T-helper 1 cell treated with Interleukin-12 subunit alpha and Interleukin-12 subunit beta and Interleukin-4 antibody, amounts not matched to agents 30 μg/mL and 1 μg/mL, for 36 hours (primary cell): ENCODE measurements around the gene DDHD1.
"Not testable (repeated sequence)": the region's sequence is repeated elsewhere in the genome, so short reads cannot be mapped to it uniquely, and the experiment has no call there.

Source experiments
- H3K27ac Mint-ChIP-seq: one replicate; pipeline ENCODE4 v1.8.0; 2021; ENCODE audit warnings: mild to moderate bottlenecking, mixed read lengths
- H3K27me3 Mint-ChIP-seq: one replicate; pipeline ENCODE4 v1.8.0; 2021; ENCODE audit warnings: low read depth, mixed read lengths
- H3K36me3 Mint-ChIP-seq: one replicate; pipeline ENCODE4 v1.8.0; 2021; ENCODE audit warnings: low read depth, mixed read lengths
- H3K4me1 Mint-ChIP-seq: one replicate; pipeline ENCODE4 v1.8.0; 2021; ENCODE audit warnings: low read depth, mixed read lengths
- H3K4me3 Mint-ChIP-seq: one replicate; pipeline ENCODE4 v1.8.0; 2021; ENCODE audit warnings: mild to moderate bottlenecking, moderate library complexity, mixed read lengths
- H3K9me3 Mint-ChIP-seq: one replicate; pipeline ENCODE4 v1.8.0; 2021; ENCODE audit warnings: mixed read lengths

DDHD1 gene

DNA sequence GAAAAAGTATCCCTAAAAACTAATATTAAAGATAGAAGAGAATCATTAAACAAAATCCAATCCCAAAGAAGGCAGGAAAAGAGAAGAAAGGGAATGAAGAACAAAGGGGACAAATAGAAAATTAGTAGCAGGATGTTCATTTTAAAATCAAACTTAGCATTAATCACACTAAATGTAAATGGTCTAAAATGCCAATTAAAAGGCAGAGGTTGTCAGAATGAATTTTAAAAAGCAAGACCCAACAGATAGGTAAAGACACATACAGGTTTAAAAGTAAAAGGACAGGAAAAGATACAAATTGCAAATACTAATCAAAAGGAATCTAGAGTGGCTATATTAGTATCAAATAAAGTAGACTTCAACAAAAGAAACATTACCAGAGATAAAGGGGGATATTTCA lies 12.5 kb downstream of the DDHD1 start:
- H3K4me3 Mint-ChIP-seq, result no peak overlapping the region
- peaks cover 54% of the 10 kb centered on the region for H3K36me3 Mint-ChIP-seq
- no peaks in the 10 kb centered on the region for H3K27me3 Mint-ChIP-seq
- H3K4me1 Mint-ChIP-seq, result peaks cover 59% of the 10 kb centered on the region
- no peak overlapping the region for H3K27ac Mint-ChIP-seq
- H3K9me3 Mint-ChIP-seq, result peaks cover 46% of the 10 kb centered on the region

DNA sequence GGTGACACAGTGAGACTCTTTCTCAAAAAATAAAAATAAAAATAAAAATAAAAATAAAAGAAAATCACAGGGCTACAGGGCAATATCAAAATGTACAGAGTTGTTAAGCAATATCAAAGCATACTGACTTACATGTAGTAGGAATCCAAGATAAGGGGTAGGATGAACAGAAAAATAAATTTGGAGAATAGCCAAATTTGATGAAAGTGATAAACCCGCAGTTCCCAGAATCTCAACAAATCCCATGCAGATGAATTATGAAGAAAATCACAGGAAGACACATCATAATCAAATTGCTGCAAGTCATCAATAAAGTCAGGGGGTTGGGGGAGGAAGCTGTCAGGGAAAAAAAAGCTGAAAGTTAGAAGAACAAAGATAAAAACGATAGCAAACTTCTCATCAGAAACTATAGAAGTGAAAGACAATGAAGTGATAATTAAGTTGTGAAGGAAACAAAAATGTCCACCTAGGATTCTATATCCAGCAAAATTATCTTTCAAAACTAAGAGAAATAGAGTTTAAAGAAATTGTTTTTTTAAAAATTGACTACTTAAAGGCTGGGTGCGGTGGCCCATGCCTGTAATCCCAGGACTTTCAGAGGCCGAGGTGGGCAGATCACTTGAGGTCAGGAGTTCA lies 15.4 kb downstream of the DDHD1 start:
- peaks cover 39% of the 10 kb centered on the region for H3K9me3 Mint-ChIP-seq
- no peak overlapping the region for H3K4me3 Mint-ChIP-seq
- no peaks in the 10 kb centered on the region for H3K27me3 Mint-ChIP-seq
- peaks cover 41% of the 10 kb centered on the region for H3K4me1 Mint-ChIP-seq
- H3K27ac Mint-ChIP-seq, result peak overlapping the region; percentile 24
- peaks cover 45% of the 10 kb centered on the region for H3K36me3 Mint-ChIP-seq

DNA sequence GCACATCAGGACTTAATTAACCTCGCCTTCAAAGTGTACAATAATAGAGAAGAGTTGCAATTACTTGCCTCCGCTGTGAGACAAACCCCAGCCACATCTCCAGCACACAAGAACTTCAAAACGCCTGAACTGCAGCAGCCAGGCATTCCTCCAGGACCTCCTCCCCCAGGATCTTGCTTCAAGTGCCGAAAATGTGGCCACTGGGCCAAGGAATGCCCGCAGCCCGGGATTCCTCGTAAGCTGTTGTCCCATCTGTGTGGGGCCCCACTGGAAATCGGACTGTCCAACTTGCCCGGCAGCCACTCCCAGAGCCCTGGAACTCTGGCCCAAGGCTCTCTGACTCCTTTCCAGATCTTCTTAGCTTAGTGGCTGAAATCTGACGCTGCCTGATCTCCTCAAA lies 22.6 kb downstream of the DDHD1 start:
- H3K27ac Mint-ChIP-seq, H3K4me3 Mint-ChIP-seq, H3K27me3 Mint-ChIP-seq, H3K9me3 Mint-ChIP-seq, H3K36me3 Mint-ChIP-seq: not testable (repeated sequence)
- H3K4me1 Mint-ChIP-seq, result peaks cover 23% of the 10 kb centered on the region

DNA sequence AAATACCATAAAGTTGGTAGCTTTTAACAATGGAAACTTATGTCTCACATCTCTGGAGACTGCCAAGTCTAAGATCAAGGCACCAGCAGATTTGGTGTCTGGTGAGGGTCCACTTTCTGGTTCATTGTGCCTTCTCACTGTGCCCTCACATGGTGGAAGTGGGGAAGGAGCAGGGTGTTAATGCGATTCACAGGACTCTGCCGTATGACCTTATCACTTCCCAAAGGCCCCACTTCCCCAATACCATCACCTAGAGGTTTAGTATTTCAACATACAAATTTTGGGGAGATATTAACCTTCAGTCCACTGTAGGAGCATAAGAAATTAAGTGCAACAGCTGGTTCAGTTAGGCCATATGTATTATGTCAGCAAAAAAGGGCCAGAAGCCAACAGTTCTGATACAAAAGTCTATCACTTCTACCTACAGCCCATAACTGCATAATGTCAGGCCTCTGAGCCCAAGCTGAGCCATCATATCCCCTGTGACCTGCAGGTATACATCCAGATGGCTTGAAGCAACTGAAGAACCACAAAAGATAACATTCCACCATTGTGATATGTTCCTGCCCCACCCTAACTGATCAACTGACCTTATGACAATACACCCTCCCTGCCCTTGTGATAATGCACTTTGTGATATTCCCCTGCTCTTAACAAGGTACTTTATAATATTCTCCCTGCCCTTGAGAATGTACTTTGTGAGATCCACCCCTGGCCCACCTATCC lies 24.7 kb downstream of the DDHD1 start:
- H3K9me3 Mint-ChIP-seq, result no peaks in the 10 kb centered on the region

DNA sequence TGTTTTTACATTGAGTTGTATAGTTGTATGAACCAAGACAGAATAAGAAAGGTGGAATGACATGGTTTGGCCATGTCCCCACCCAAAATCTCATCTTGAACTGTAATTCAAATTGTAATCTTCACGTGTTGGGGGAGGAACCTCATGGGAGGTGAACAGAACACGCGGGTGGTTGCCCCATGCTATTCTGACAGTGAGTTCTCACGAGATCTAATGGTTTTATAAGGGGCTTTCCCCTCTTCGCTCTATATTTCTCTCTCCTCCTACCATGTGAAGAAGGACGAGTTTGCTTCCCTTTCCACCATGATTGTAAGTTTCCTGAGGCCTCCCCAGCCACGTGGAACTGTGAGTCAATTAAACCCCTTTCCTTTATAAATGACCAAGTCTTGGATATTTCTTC lies 25.3 kb downstream of the DDHD1 start:
- H3K9me3 Mint-ChIP-seq, result no peaks in the 10 kb centered on the region
- no peaks in the 10 kb centered on the region for H3K27me3 Mint-ChIP-seq
- peaks cover 27% of the 10 kb centered on the region for H3K4me1 Mint-ChIP-seq
- H3K4me3 Mint-ChIP-seq, result no peak overlapping the region
- peak overlapping the region; percentile 23 for H3K27ac Mint-ChIP-seq
- peaks cover 13% of the 10 kb centered on the region for H3K36me3 Mint-ChIP-seq

More for the DNA sequence above, 24.7 kb downstream of the DDHD1 start:
- Mint-ChIP-seq H3K27ac (peak overlapping the region; percentile 23), H3K4me3 (no peak overlapping the region), H3K4me1 (peaks cover 25% of the 10 kb centered on the region), H3K36me3 (peaks cover 11% of the 10 kb centered on the region), H3K27me3 (no peaks in the 10 kb centered on the region)

DNA sequence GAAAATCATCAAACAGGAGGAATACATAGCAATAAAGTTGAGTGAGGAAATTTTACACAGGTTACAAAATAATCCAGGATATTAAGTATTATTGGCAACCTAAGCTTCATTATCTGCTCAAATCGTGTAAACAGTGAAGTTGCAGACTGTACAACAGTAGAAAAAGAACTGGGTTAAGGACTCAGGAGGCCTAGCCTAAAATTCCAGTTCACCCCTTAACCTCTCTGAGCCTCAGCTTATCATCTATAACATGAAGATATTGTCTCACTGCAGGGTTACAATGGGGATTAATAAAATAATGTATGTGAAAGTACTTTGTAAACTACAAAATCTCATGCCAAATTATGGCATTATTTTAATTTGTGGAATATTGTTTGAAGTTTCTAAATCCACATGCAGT lies 26.0 kb downstream of the DDHD1 start:
- H3K4me1 Mint-ChIP-seq, result peaks cover 30% of the 10 kb centered on the region
- no peaks in the 10 kb centered on the region for H3K27me3 Mint-ChIP-seq
- peaks cover 16% of the 10 kb centered on the region for H3K36me3 Mint-ChIP-seq
- H3K4me3 Mint-ChIP-seq, result peak overlapping the region; percentile 61
- H3K9me3 Mint-ChIP-seq, result peaks cover 2% of the 10 kb centered on the region
- peak overlapping the region; percentile 77 for H3K27ac Mint-ChIP-seq

DNA sequence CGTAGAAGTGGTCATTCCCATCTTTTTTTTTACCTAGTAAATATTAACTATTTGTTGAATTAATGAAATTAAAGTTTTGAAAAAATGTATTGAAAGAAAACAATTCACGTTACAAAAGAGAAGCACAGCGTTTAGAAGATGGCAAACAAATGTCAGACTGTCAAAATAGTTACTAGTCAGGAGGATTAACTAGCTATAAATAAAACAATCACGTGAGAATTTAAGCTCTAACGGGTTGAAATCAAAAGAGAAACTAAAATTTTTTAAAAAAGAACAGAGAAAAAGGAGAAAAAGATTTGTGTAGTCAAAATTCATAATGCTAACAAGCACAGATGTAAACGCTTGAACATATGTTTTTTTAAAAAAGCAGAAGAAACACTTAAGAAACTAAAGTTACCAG lies 26.4 kb downstream of the DDHD1 start:
- Mint-ChIP-seq H3K27me3 (no peaks in the 10 kb centered on the region), H3K27ac (peak overlapping the region; percentile 77), H3K4me3 (peak overlapping the region; percentile 61), H3K36me3 (peaks cover 21% of the 10 kb centered on the region), H3K9me3 (peaks cover 6% of the 10 kb centered on the region), H3K4me1 (peaks cover 32% of the 10 kb centered on the region)

DNA sequence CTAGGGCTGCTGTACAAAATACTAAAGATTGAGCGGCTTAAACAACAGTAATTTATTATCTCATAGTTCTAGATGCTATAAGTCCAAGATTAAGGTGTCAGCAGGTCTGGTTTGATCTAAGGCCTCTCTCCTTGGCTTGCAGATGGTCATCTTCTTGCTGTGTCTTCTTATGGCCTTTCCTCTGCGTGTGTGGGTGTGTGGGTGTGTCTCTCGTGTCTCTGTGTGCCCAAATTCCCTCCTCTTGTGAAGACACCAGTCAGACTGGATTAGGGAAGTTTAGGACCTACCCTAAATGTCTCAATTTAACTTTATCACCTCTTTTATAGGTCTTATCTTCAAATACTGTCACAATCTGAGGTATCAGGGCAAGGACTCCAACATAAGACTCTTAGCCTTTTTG lies 28.3 kb downstream of the DDHD1 start:
- Mint-ChIP-seq H3K4me1 (peaks cover 42% of the 10 kb centered on the region), H3K4me3 (no peak overlapping the region), H3K27ac (no peak overlapping the region), H3K9me3 (peaks cover 16% of the 10 kb centered on the region), H3K36me3 (peaks cover 34% of the 10 kb centered on the region), H3K27me3 (no peaks in the 10 kb centered on the region)

DNA sequence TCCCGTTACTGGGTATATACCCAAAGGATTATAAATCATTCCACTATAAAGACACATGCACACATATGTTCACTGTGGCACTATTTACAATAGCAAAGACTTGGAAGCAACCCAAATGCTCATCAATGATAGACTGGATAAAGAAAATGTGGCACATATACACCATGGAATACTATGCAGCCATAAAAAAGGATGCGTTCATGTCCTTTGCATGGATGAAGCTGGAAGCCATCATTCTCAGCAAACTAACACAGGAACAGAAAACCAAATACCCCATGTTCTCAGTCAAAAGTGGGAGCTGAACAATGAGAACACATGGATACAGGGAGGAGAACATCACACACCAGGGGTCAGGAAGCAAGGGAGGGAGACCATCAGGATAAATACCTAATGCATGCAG lies 31.7 kb downstream of the DDHD1 start:
- peaks cover 41% of the 10 kb centered on the region for H3K36me3 Mint-ChIP-seq
- not testable (repeated sequence) for H3K4me3 Mint-ChIP-seq, H3K27me3 Mint-ChIP-seq, H3K27ac Mint-ChIP-seq
- H3K9me3 Mint-ChIP-seq, result peaks cover 24% of the 10 kb centered on the region
- peaks cover 54% of the 10 kb centered on the region for H3K4me1 Mint-ChIP-seq

DNA sequence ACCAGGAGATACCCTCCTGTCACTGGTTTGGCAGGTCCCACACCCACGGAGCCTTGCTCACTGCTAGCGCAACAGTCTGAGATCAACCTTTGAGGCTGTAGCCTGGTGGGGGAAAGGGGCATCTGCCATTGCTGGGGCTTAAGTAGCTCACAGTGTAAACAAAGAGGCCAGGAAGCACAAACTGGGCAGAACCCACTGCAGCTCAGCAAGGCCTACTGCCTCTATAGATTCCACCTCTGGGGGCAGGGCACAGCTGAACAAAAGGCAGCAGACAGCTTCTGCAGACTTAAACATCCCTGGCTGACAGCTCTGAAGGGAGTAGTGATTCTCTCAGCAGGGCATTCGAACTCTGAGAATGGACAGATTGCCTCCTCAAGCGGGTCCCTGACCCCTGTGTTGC lies 35.6 kb downstream of the DDHD1 start:
- H3K4me3 Mint-ChIP-seq, H3K27ac Mint-ChIP-seq, H3K27me3 Mint-ChIP-seq: not testable (repeated sequence)
- Mint-ChIP-seq H3K36me3 (peaks cover 54% of the 10 kb centered on the region), H3K9me3 (peaks cover 33% of the 10 kb centered on the region), H3K4me1 (peaks cover 69% of the 10 kb centered on the region)

DNA sequence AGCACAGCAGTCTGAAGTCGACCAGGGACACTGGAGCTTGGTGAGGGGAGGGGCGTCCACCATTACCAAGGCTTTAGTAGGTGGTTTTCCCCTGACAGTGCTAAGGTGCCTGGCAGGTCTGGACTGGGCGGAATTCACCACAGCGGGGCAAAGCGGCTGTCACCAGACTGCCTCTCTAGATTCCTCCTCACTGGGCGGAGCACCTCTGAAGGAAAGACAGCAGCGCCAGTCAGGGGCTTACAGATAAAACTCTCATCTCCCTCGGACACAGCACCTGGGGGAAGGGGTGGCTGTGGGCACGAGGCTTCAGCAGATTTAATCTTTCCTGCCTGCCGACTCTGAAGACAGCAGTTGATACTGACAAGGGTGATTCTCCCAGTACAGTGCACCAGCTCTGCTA lies 39.1 kb downstream of the DDHD1 start:
- Mint-ChIP-seq H3K36me3 (peaks cover 28% of the 10 kb centered on the region), H3K27me3 (no peaks in the 10 kb centered on the region), H3K9me3 (peaks cover 17% of the 10 kb centered on the region), H3K4me3 (no peak overlapping the region), H3K4me1 (peaks cover 52% of the 10 kb centered on the region), H3K27ac (no peak overlapping the region)

DNA sequence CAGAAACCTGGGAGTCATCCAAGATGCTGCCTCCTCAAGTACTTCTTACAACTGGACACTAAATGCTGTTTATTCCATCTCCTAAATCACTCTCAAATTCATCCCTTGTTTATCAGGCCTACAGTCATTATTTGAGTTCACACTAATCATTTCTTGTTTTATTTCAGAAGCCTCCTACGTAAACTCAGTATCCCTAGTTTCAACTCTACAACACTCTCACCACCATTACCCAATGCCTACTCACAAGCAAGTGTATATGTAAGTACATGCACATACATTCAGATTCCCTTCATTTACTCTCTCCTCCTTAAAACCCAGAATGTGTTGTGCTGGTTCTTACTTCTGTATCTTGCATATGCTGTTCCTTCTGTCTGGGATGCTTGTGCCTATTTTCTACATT lies 43.0 kb downstream of the DDHD1 start:
- Mint-ChIP-seq H3K4me3 (no peak overlapping the region), H3K36me3 (peaks cover 16% of the 10 kb centered on the region), H3K4me1 (peaks cover 37% of the 10 kb centered on the region), H3K27me3 (no peaks in the 10 kb centered on the region), H3K9me3 (peaks cover 7% of the 10 kb centered on the region), H3K27ac (no peak overlapping the region)

DNA sequence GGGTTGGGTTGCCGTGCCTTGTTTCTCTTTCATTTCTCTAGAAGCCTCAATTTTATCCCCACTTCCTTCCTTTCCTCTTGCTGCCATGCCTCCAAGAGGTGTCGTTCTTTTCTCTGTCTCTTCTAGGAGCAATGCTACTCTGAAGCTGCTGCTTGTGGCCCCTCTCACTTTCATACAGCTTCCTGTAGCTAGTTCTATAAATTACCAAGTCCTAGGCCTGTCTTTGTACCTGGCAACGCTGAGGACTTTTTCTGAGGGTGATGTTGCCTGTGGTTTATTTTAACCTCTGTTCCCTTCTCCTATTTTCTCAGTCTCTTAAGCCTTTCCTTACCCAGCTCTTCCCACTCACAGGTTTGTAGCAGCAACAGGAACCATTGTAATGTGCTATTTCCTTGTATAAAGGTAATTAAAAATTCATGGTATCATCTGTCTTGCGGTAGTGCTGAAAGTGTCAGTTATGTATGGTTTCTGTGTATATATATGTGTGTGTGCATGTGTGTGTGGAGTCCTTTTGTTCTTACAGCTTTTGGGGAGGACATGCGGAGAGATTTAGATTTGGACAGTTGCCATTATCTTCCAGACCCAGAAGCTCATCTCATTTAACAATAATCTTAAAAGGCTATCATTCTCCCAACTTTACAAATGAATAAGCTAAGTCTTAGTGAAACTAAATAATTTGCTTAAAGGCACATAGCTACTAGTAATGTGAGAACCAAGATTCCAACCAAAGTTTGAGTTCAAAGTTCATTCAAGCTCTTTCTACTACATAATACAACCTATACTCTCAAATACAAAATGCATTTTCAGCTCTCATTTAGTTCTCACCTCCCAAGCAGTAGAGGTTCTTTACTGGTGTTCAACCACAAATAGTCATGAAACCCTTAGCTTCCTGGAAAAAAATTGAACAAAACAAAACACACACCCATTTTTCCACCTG lies 43.8 kb downstream of the DDHD1 start:
- no peak overlapping the region for H3K4me3 Mint-ChIP-seq
- H3K9me3 Mint-ChIP-seq, result peaks cover 7% of the 10 kb centered on the region
- no peak overlapping the region for H3K27ac Mint-ChIP-seq
- H3K27me3 Mint-ChIP-seq, result no peaks in the 10 kb centered on the region
- peaks cover 12% of the 10 kb centered on the region for H3K36me3 Mint-ChIP-seq
- H3K4me1 Mint-ChIP-seq, result peaks cover 30% of the 10 kb centered on the region

DNA sequence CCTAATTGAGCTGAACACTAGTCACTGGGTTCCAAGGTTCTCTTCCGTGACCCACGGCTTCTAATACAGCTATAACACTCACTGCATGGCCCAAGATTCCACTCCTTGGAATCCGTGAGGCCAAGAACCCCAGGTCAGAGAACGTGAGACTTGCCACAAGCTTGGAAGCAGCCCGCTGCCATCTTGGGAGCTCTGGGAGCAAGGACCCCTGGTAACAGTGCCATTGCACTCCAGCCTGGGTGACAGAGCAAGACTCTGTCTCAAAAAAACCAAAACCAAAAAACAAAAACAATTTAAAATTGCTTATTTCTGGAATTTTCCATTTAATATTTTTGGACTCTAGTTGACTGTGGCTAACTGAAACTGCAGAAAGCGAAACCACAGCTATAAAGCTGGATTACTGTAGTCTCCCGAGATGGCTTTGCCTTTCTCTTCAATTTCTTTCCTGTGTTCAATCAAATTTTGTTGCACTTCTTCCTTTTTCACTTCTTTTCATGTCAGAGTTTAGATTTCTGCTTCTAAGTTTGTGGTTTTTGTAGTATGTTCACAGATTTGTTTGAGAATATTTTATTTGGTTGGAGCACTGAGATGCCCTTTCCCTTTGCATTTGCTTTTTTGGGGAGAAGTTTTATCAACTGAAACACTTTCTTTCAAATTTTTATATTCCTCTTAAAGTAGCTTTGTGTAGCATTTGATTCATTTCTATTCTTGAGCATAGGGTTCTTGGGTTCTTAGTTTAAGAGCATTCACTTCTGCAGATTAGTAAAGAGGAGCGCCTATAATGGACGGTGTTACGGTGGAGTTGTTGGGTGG lies 44.6 kb downstream of the DDHD1 start:
- no peaks in the 10 kb centered on the region for H3K27me3 Mint-ChIP-seq
- no peak overlapping the region for H3K27ac Mint-ChIP-seq
- peaks cover 13% of the 10 kb centered on the region for H3K36me3 Mint-ChIP-seq
- peaks cover 7% of the 10 kb centered on the region for H3K9me3 Mint-ChIP-seq
- H3K4me1 Mint-ChIP-seq, result peaks cover 29% of the 10 kb centered on the region
- no peak overlapping the region for H3K4me3 Mint-ChIP-seq
